Amniotic epithelial cell (primary cell): ENCODE measurements around the gene WDR87.
"Not testable (repeated sequence)": the region's sequence is repeated elsewhere in the genome, so short reads cannot be mapped to it uniquely, and the experiment has no call there.

Experiments
- DNase-seq: peaks from one replicate; pipeline ENCODE4 v3.0.0-alpha.2; 2010; ENCODE audit warnings: low read depth

WDR87 gene

DNA sequence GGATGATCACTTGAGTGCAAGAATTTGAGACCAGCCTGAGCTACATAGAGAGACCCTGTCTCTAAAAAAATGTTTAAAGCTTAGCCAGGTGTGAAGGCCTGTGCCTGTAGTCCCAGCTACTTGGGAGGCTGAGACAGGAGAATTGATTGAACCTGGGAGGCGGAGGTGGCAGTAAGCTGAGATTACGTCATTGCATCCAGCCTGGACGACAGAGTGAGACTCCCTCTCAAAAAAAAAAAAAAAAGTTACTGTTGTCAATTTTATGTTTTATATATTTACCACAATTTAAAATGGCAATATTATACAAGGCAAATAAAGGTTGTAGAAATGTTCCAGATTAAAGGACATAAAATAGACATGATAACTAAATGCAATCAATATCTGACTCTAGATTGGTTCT, 29.2 kb downstream of the WDR87 start:
- no peak for DNase-seq

GRCh38 chr19:37876032-37876431, 30.4 kb downstream of the WDR87 start:
- no peak for DNase-seq

DNA sequence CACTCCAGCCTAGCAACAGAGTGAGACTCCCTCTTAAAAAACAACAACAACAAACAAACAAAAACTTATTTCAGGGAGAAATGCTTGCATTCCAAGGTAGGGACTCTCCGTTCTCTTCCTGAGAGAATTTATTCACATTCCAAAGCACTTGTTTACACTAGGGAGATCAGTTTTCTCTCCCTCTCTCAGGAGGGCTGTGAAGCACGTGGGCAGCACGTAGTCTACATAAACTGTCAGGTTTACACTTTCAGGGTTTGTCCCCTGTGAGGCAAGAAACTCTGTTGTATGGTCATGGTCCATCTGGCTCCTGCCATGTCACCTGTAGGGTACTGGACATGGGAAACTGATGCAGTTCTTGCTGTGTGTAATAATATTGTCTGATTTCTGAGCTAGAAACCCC, 31.6 kb downstream of the WDR87 start:
- peak; percentile 3 for DNase-seq

- DNase-seq: peak; percentile 3
Measured at GRCh38 chr19:37872383-37872782, 34.0 kb downstream of the WDR87 start.

DNA sequence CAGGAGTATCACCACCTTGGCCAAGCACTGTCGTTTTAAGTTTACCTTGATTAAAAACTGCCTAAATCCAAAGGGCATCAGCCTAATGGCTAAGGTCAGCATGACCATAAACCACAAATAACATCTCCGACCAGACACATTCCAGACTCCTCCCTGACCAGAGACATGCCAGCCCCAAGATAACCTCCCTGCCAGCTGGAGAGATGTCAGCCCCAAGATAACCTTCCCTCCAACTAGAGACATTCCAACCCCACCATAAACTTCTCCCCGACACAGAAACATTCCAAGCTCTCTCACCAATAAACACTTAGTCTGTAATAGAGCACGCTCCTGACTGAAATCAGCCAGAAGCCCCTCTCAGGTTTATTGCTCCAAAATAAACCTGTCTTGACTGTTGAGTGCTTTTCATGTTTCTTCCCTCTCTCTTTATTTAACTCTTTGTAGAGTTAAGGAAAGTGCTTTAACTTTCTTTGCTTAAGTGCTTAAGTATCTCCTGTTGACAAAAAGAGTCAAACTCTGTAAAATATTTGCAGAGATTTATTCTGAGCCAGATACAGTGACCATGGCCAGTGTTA, 36.5 kb downstream of the WDR87 start:
- DNase-seq: no peak

- peak; percentile 66 for DNase-seq
Measured at GRCh38 chr19:37867831-37868230, 38.6 kb downstream of the WDR87 start.

GRCh38 chr19:37865930-37866329, 40.5 kb downstream of the WDR87 start:
- not testable (repeated sequence) for DNase-seq

DNA sequence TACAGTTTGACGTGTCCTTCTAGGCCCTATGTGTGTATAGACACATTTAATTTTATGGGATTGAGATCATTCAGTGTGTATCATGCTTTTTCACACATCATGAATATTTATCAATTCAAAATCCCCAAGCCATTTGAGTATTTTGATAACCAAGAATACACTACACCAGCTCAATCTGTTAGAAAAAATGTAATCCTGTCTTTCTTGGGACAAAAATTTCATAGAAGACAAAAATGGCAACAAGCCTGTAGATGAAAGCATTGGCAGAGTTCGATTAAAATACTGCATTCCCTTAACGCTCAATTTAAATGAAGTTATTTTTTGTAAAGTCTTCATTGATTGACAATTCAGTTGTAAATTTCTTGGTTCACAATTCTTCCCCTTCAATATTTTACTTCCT, 41.9 kb downstream of the WDR87 start:
- DNase-seq: no peak

- DNase-seq: no peak
Measured at GRCh38 chr19:37855098-37855497, 51.3 kb downstream of the WDR87 start.

- DNase-seq: no peak
Measured at GRCh38 chr19:37845932-37846331, 60.5 kb downstream of the WDR87 start.
